ENCODE data around the gene SET. TPM values are rescaled to one million over a fixed set of nuclear protein-coding genes. Genes with fewer than 3 reads are reported as not detected.
A peak's percentile ranks its signal among the peaks of the same experiment; 100 is the strongest.
"Not testable (repeated sequence)": the region's sequence is repeated elsewhere in the genome, so short reads cannot be mapped to it uniquely, and the experiment has no call there.

The SET gene
- total RNA-seq, 1 donor from 2014 or later: 395 TPM

- DNase-seq (ENCODE audit: low read depth): no peak
Measured at GRCh38 chr9:128687453-128687852, 1.6 kb upstream of the SET start.

DNA sequence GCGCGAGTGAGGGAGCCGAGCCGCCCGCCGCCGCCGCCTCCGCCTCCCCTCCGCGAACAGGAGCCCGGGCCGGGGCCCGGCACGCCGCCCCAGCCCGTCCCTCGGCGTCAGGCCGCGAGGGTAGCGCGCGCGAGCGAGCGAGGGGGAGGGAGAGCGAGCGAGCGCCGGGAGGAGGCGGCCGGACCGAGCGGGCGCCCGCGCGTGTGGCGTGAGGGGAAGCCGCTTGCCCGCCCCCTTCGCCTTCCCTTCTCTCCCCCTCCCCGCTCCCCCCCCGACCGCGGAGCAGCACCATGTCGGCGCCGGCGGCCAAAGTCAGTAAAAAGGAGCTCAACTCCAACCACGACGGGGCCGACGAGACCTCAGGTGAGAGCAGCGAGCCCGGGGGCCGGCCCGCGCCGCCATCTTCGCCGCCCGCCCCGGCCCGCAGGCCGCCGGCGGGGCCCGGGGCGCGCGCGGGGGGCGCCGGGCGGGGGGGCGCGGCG, 312 bp downstream of the SET start:
- DNase-seq (ENCODE audit: low read depth): no peak

DNA sequence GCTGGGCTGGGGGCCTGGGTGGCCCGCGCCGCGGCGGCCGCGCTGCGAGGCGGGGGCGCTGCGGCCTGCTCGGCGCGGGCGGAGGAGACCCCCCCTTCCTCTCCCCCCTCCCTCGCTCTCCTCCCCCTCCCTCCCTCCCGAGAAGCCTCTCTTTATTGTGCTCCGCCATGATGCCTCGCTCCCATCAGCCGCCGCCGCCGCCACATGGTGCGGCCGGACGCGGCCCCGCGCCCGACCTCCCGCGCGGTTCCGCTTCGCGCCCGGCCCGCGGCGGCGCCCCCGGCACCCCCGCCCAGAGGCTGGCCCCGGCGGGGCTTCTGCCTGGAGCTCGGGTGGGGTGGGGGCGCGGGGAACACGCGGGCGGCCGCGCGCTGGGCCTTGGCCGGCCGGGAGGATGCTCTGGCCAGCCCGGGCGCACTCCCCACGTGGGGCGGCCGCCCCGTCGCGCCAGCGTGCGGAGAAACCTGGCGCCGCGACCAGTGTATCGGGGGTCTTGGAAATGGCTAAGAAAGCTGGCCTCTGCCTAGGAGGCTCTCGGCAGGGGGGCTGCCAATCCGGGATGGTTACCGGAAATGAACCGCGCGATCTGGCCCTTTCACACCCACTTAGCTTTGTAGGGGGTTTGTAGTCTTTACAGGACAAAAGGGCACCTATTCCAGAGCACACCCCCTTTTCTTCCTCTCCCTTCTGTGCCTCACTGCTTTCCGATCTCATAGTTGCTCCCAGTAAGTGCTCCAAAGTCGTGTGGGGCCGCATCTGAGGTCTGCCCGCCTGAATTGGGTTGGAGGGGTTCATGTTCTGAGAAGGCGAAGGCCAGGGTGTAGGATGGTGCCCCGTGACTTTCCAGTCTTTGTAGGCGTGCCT, 1.0 kb downstream of the SET start:
- DNase-seq (ENCODE audit: low read depth): no peak

GRCh38 chr9:128690684-128691034, 1.6 kb downstream of the SET start:
- no peak for DNase-seq (ENCODE audit: low read depth)

GRCh38 chr9:128693738-128694137, 4.7 kb downstream of the SET start:
- DNase-seq (ENCODE audit: low read depth): not testable (repeated sequence)

GRCh38 chr9:128694344-128694743, 5.3 kb downstream of the SET start:
- no peak for DNase-seq (ENCODE audit: low read depth)

GRCh38 chr9:128696923-128697707, 8.1 kb downstream of the SET start:
- DNase-seq (ENCODE audit: low read depth): no peak

- not testable (repeated sequence) for DNase-seq (ENCODE audit: low read depth)
Measured at GRCh38 chr9:128699096-128699795, 10.2 kb downstream of the SET start.

DNA sequence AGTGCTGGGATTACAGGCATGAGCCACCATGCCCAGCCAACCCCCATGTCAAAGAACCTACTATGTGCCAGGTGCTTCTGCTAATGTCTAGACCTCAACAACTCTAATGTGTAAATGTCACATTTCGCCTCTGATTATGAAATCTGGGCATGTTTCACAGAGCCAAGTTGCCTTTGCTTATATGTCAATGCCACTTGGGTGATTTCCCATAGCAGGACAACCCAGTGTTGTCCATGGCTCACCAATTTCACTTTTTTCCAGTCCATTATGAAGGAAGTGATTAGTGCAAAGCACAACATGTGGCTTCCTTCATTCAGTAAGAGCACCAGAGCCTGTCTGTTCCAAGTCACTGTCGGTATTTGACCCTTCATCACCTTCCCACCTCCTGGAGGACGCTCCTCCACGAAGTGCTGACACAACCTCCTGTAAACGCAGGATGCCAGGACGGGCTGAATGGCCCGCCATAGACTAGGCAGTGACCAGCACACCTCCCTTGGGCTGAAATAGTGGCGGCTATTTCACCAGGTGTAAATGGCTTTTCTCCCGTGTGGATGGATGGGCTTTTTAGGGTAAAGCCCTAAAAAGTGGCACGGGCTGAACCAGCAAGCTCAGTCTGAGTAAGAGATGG, 12.3 kb downstream of the SET start:
- DNase-seq (ENCODE audit: low read depth): peak; percentile 64

GRCh38 chr9:128702445-128702948, 13.5 kb downstream of the SET start, which contains the start of gene PKN3:
PKN3 (plus strand) TSS chr9:128702503; CDS start chr9:128702916, 413 bp downstream.
- DNase-seq (ENCODE audit: low read depth): peak; percentile 43

- no peak for DNase-seq (ENCODE audit: low read depth)
Measured at GRCh38 chr9:128702949-128703615, 14.1 kb downstream of the SET start.

- no peak for DNase-seq (ENCODE audit: low read depth)
Measured at GRCh38 chr9:128703616-128704355, 14.8 kb downstream of the SET start.

DNA sequence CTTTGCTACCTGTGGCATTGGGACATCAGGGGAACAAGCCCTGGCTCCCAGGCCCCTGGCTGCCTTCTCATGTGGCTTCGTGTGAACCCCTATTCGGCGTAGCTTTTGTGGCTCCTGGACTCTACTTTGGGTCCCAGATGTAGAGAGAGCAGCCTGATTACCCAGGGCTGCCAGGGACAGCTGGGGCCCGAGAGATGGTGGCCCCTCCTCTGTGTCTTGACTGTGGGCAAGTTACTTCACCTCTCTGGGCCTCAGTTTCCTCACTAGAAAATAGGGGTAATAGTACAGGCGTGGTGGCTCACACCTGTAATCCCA, 15.3 kb downstream of the SET start:
- no peak for DNase-seq (ENCODE audit: low read depth)

DNA sequence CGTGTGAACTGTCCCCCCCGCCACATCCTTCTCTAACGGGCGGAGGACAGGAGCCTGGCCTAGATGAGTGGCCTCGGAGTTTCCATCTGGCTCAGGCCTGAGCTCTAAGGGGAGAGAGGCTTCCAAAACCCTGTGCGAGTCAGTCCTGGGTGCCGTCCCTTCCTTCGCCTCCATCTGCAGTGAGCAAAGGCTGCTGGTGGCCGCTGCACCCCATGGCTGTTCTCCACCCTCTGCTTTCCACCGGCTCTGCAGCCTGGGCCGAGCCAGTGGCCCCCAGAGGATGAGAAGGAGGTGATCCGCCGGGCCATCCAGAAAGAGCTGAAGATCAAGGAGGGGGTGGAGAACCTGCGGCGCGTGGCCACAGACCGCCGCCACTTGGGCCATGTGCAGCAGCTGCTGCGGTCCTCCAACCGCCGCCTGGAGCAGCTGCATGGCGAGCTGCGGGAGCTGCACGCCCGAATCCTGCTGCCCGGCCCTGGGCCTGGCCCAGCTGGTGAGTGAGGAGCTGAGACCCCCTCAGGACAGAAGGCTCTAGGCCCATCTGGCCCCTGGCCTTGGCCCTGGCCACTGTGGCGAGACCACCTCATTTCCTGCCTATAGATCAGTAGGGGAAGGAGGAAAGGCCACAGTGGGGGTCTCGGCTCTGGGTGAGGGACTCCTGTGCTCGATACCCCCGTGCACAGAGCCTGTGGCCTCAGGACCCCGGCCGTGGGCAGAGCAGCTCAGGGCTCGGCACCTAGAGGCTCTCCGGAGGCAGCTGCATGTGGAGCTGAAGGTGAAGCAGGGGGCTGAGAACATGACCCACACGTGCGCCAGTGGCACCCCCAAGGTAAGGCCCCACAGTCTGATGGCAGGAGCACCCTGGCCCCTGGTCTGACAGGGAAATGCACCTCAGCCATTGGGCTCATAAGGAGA, 16.3 kb downstream of the SET start:
- DNase-seq (ENCODE audit: low read depth): no peak

- no peak for DNase-seq (ENCODE audit: low read depth)
Measured at GRCh38 chr9:128706045-128706444, 17.0 kb downstream of the SET start.

GRCh38 chr9:128706671-128707381, 17.8 kb downstream of the SET start:
- DNase-seq (ENCODE audit: low read depth): no peak

DNA sequence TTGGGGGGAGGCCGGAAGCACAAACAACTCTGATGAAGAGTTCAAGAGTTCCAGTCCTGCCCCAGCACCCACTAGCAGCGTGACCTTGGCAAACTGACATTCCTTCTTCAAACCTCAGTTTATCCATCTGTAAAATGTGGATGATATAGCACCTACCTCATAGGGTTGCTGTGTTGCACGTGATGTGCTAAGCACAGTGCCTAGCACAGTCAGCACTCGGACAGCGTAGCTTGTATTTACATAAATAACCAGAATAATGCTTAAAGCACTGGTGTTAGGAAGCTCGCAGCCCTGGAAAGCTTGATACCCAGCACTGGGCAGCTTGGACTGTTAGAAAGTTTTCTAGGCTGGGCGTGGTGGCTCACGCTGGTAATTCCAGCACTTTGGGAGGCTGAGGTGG, 18.4 kb downstream of the SET start:
- no peak for DNase-seq (ENCODE audit: low read depth)

All from renal cortical epithelial cell (primary cell).